ENCODE data around the gene UTS2B.

Gene UTS2B

GRCh38 chr3:191353022-191353777 is 22.9 kb upstream of the UTS2B start:
- TF ChIP-seq CTCF (IDR thresholded peaks at IDR 0.05; ENCODE audit: insufficient read depth, missing control alignments) = no peak
- peak; percentile 75 for FAIRE-seq

GRCh38 chr3:191352014-191352413 is 21.7 kb upstream of the UTS2B start:
- TF ChIP-seq CTCF (IDR thresholded peaks at IDR 0.05; ENCODE audit: insufficient read depth, missing control alignments) = no peak
- FAIRE-seq (peak; percentile 55), DNase-seq (ENCODE audit: insufficient read length, low spot score) (no peak)

More at GRCh38 chr3:191353022-191353777, 22.9 kb upstream of the UTS2B start:
- no peak for DNase-seq (ENCODE audit: insufficient read length, low spot score)

GRCh38 chr3:191350396-191351090 is 20.2 kb upstream of the UTS2B start:
- no peak for TF ChIP-seq CTCF (IDR thresholded peaks at IDR 0.05; ENCODE audit: insufficient read depth, missing control alignments)
- no peak for FAIRE-seq
- no peak for DNase-seq (ENCODE audit: insufficient read length, low spot score)

- no peak for TF ChIP-seq CTCF (IDR thresholded peaks at IDR 0.05; ENCODE audit: insufficient read depth, missing control alignments)
These were observed 17.8 kb upstream of the UTS2B start for GRCh38 chr3:191348098-191348497.

GRCh38 chr3:191347228-191347627 is 16.9 kb upstream of the UTS2B start:
- no peak for TF ChIP-seq CTCF (IDR thresholded peaks at IDR 0.05; ENCODE audit: insufficient read depth, missing control alignments)
- no peak for DNase-seq (ENCODE audit: insufficient read length, low spot score)
- FAIRE-seq = peak; percentile 61

More at GRCh38 chr3:191348098-191348497, 17.8 kb upstream of the UTS2B start:
- FAIRE-seq = no peak
- DNase-seq (ENCODE audit: insufficient read length, low spot score) = no peak

- FAIRE-seq (peak; percentile 21), DNase-seq (ENCODE audit: insufficient read length, low spot score) (no peak)
- no peak for TF ChIP-seq CTCF (IDR thresholded peaks at IDR 0.05; ENCODE audit: insufficient read depth, missing control alignments)
These were observed 15.0 kb upstream of the UTS2B start for GRCh38 chr3:191345334-191345733.

- FAIRE-seq = no peak
- no peak for TF ChIP-seq CTCF (IDR thresholded peaks at IDR 0.05; ENCODE audit: insufficient read depth, missing control alignments)
- no peak for DNase-seq (ENCODE audit: insufficient read length, low spot score)
These were observed 13.6 kb upstream of the UTS2B start for GRCh38 chr3:191343913-191344312.
